GM23248 (cell line): ENCODE measurements around the gene RASAL2.

Experiments
- EZH2 ChIP-seq: fragments of 200-600 bp; sonication (generic); IDR thresholded peaks from 2 replicates; pipeline ENCODE4 v1.6.1; 2018; ENCODE audit warnings: antibody characterized with exemption, mild to moderate bottlenecking; ENCODE audit not compliant: insufficient read depth, poor library complexity, severe bottlenecking
- EZH2phosphoT487 ChIP-seq: fragments of 200-600 bp; sonication (generic); IDR thresholded peaks from 2 replicates; pipeline ENCODE4 v1.6.1; 2018; ENCODE audit warnings: antibody characterized with exemption, moderate library complexity, mild to moderate bottlenecking, low read depth; ENCODE audit not compliant: insufficient read depth

DNA sequence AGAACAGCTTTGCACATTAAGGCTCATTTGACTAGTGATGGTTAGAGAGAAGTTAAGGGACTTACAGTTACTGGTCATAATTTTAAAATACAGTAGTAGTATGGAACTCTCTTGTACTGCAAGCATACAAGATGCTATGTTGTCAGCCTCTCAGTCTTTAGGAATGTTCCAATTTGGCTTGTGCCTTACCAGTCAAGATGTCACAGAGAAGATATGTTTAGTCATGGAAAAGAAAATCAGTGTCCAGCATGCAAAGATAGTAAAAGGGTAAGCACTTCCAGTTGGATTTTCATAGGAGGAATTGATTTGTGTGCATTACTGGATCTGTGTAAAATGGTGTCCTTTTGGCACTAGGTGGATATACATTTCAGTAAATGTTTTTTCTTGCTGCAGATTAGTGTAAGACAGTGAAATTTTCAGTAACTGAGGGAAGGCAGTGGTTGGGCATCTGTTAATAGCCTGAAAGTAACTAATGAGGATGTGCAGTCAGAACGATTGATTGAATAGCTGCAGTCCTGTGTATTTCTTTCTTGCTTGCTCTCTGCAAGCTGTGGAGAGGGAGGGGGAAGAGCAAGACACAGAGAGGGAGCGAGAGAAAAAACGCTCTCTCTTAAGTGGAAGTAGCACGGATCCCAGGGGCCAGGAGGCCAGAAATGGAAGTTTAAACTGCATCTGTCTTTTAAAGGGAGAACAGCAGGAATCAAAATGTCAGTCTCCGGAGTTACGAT lies 294.7 kb downstream of the RASAL2 start:
- TF ChIP-seq EZH2, result no peak
- no peak for TF ChIP-seq EZH2phosphoT487
